HepG2 (cell line): ENCODE data around the gene TEDC2. TPM values are rescaled to one million over a fixed set of nuclear protein-coding genes. Genes with fewer than 3 reads are reported as not detected.

Source experiments
- AGO2 ChIP-seq: fragments of 200-400 bp; formaldehyde crosslinking; optimal IDR thresholded peaks from 2 replicates; pipeline ENCODE3; 2017; ENCODE audit warnings: mild to moderate bottlenecking, low read depth, low read length, moderate library complexity
- AKAP8 ChIP-seq: sonication (generic); formaldehyde crosslinking; IDR thresholded peaks from 2 replicates; pipeline ENCODE4 v1.5.1; 2020; ENCODE audit warnings: mild to moderate bottlenecking, missing genetic modification reagents
- CEBPG ChIP-seq: IDR thresholded peaks from 2 replicates; pipeline ENCODE4 v1.6.1; 2016
- DNMT1 ChIP-seq: sonication (generic); formaldehyde crosslinking; IDR thresholded peaks from 2 replicates; pipeline ENCODE4 v1.5.1; 2020; ENCODE audit warnings: mild to moderate bottlenecking, missing genetic modification reagents
- ESRRA ChIP-seq: sonication (generic); formaldehyde crosslinking; IDR thresholded peaks from 2 replicates; pipeline ENCODE4 v1.5.1; 2020; ENCODE audit warnings: mild to moderate bottlenecking, low read depth, missing genetic modification reagents
- FOXK1 ChIP-seq: sonication (generic); formaldehyde crosslinking; IDR thresholded peaks from 2 replicates; pipeline ENCODE4 v1.4.0; 2020; ENCODE audit warnings: low read depth, missing genetic modification reagents, borderline replicate concordance
- HIVEP1 ChIP-seq: sonication (generic); formaldehyde crosslinking; IDR thresholded peaks from 2 replicates; pipeline ENCODE4 v1.4.0; 2020; ENCODE audit warnings: mild to moderate bottlenecking, missing genetic modification reagents
- MIXL1 ChIP-seq: IDR thresholded peaks from 2 replicates; pipeline ENCODE4 v1.6.1; 2016
- NR3C1 ChIP-seq: sonication (generic); formaldehyde crosslinking; IDR thresholded peaks from 2 replicates; pipeline ENCODE4 v1.4.0; 2020; ENCODE audit warnings: missing genetic modification reagents
- POGZ ChIP-seq: sonication (generic); formaldehyde crosslinking; IDR thresholded peaks from 2 replicates; pipeline ENCODE4 v1.4.0; 2020; ENCODE audit warnings: mild to moderate bottlenecking, missing genetic modification reagents
- RNF2 ChIP-seq: fragments of 450-650 bp; conservative IDR thresholded peaks from 2 replicates; pipeline ENCODE4 v1.6.1; 2016; ENCODE audit warnings: low read depth
- SIN3A ChIP-seq: IDR thresholded peaks from 2 replicates; pipeline ENCODE4 v1.6.1; 2011; ENCODE audit warnings: low read depth, mild to moderate bottlenecking, control low read depth, low read length, borderline replicate concordance
- SNAPC5 ChIP-seq: sonication (generic); formaldehyde crosslinking; IDR thresholded peaks from 2 replicates; pipeline ENCODE4 v1.8.1; 2023; ENCODE audit warnings: mild to moderate bottlenecking, missing genetic modification reagents, borderline replicate concordance
- SP4 ChIP-seq: sonication (generic); formaldehyde crosslinking; IDR thresholded peaks from 2 replicates; pipeline ENCODE4 v1.8.1; 2023; ENCODE audit warnings: mild to moderate bottlenecking, missing genetic modification reagents
- ZBTB8A ChIP-seq: sonication (generic); formaldehyde crosslinking; IDR thresholded peaks from 2 replicates; pipeline ENCODE4 v1.4.0; 2020; ENCODE audit warnings: mild to moderate bottlenecking, low read depth, missing genetic modification reagents, borderline replicate concordance
- ZC3H13 ChIP-seq: sonication (generic); formaldehyde crosslinking; IDR thresholded peaks from 2 replicates; pipeline ENCODE4 v1.8.1; 2023; ENCODE audit warnings: mild to moderate bottlenecking, missing genetic modification reagents, moderate library complexity
- ZFP36L1 ChIP-seq: sonication (generic); formaldehyde crosslinking; IDR thresholded peaks from 2 replicates; pipeline ENCODE4 v1.8.0; 2022; ENCODE audit warnings: mild to moderate bottlenecking, missing genetic modification reagents, moderate library complexity
- ZMAT5 ChIP-seq: sonication (generic); formaldehyde crosslinking; IDR thresholded peaks from 2 replicates; pipeline ENCODE4 v1.5.0; 2020; ENCODE audit warnings: mild to moderate bottlenecking, low read depth, missing genetic modification reagents, borderline replicate concordance
- ZMYM2 ChIP-seq: sonication (generic); formaldehyde crosslinking; IDR thresholded peaks from 2 replicates; pipeline ENCODE4 v1.8.0; 2022; ENCODE audit warnings: mild to moderate bottlenecking, missing genetic modification reagents
- ZNF232 ChIP-seq: sonication (generic); formaldehyde crosslinking; IDR thresholded peaks from 2 replicates; pipeline ENCODE4 v1.4.0; 2020; ENCODE audit warnings: missing genetic modification reagents, borderline replicate concordance
- ZNF260 ChIP-seq: sonication (generic); formaldehyde crosslinking; IDR thresholded peaks from 2 replicates; pipeline ENCODE4 v1.4.0; 2020; ENCODE audit warnings: missing genetic modification reagents, low read depth, mild to moderate bottlenecking, borderline replicate concordance
- ZNF550 ChIP-seq: sonication (generic); formaldehyde crosslinking; IDR thresholded peaks from 2 replicates; pipeline ENCODE4 v1.4.0; 2020; ENCODE audit warnings: mild to moderate bottlenecking, missing genetic modification reagents, borderline replicate concordance
- ZNF567 ChIP-seq: sonication (generic); formaldehyde crosslinking; IDR thresholded peaks from 2 replicates; pipeline ENCODE4 v1.8.1; 2023; ENCODE audit warnings: mild to moderate bottlenecking, missing genetic modification reagents, borderline replicate concordance
- ZNF597 ChIP-seq: sonication (generic); formaldehyde crosslinking; IDR thresholded peaks from 2 replicates; pipeline ENCODE4 v1.5.0; 2020; ENCODE audit warnings: missing genetic modification reagents
- ZNF768 ChIP-seq: sonication (generic); formaldehyde crosslinking; IDR thresholded peaks from 2 replicates; pipeline ENCODE4 v1.4.0; 2020; ENCODE audit warnings: missing genetic modification reagents
- polyA plus RNA-seq, 8 experiments: library from polyadenylated mRNA; depleted of rRNA in 3 of 8; stranded (reverse) in 7 of 8; unstranded in 1 of 8; fragments of >200 nt; fragmentation: Illumina TruSeq in 4 of 8; extraction: Trizol in 4 of 8; gene quantifications; 2 replicates each; pipeline versions ENCODE4 v1.2.1 to v1.2.3, GENCODE V29; 2011 to 2016; ENCODE audit warnings: low read depth in 4 of 8, missing spikeins in 1 of 8, mixed read lengths in 1 of 8; ENCODE audit not compliant: insufficient read depth in 1 of 8
- total RNA-seq, 5 experiments: library from RNA; depleted of rRNA; stranded (reverse); fragments of >200 nt; fragmentation: Illumina TruSeq; extraction: Trizol; gene quantifications; 2 replicates each; pipeline ENCODE4 v1.2.3, GENCODE V29; 2016; ENCODE audit warnings: low read depth in 1 of 5
- TF ChIP-seq, protein P1 (sequence below): sonication (generic); formaldehyde crosslinking; IDR thresholded peaks from 2 replicates; pipeline ENCODE4 v1.9.0; 2022; ENCODE audit warnings: missing genetic modification reagents, mild to moderate bottlenecking, borderline replicate concordance
- TF ChIP-seq, protein P2 (sequence below): sonication (generic); formaldehyde crosslinking; IDR thresholded peaks from 2 replicates; pipeline ENCODE4 v1.8.1; 2023; ENCODE audit warnings: mild to moderate bottlenecking, missing genetic modification reagents

The TEDC2 gene
- total and polyA plus RNA-seq, 2 of the 13 experiments (the other 11 are each of a cell fraction or from before 2014, with no cell fraction given), result 6.2 to 24.4 TPM

- TF ChIP-seq ZNF550 (CRISPR knock-in tag), result 0 out of 2 replicates have a peak, but pooled peaks have one; percentile 18
- peak; percentile 25; the same call in 1 of the 2 replicates for TF ChIP-seq ZC3H13 (CRISPR knock-in tag)
- TF ChIP-seq AKAP8 (CRISPR knock-in tag), result peak; percentile 89; the same call in 1 of the 2 replicates
- TF ChIP-seq ZFP36L1 (CRISPR knock-in tag), result no peak
- no peak for TF ChIP-seq ZNF232 (CRISPR knock-in tag)
- 0 out of 2 replicates have a peak, but pooled peaks have one; percentile 16 for TF ChIP-seq SP4
- TF ChIP-seq RNF2, result no peak
- TF ChIP-seq ZMAT5 (CRISPR knock-in tag), result no peak
- TF ChIP-seq FOXK1, result no peak
- no peak for TF ChIP-seq SNAPC5 (CRISPR knock-in tag)
- TF ChIP-seq SIN3A, result no peak
- TF ChIP-seq ZBTB8A (CRISPR knock-in tag), result no peak
- TF ChIP-seq ZNF260, result no peak
- TF ChIP-seq DNMT1 (CRISPR knock-in tag), result 0 out of 2 replicates have a peak, but pooled peaks have one; percentile 42
- 0 out of 2 replicates have a peak, but pooled peaks have one; percentile 22 for TF ChIP-seq ZMYM2 (CRISPR knock-in tag)
- no peak for TF ChIP-seq MIXL1 (CRISPR knock-in tag)
- no peak for TF ChIP-seq NR3C1
- TF ChIP-seq ZNF567 (CRISPR knock-in tag), result 0 out of 2 replicates have a peak, but pooled peaks have one; percentile 31
- 0 out of 2 replicates have a peak, but pooled peaks have one; percentile 7 for TF ChIP-seq HIVEP1 (CRISPR knock-in tag)
- no peak for TF ChIP-seq ZNF597 (CRISPR knock-in tag)
- TF ChIP-seq, protein P1, sequence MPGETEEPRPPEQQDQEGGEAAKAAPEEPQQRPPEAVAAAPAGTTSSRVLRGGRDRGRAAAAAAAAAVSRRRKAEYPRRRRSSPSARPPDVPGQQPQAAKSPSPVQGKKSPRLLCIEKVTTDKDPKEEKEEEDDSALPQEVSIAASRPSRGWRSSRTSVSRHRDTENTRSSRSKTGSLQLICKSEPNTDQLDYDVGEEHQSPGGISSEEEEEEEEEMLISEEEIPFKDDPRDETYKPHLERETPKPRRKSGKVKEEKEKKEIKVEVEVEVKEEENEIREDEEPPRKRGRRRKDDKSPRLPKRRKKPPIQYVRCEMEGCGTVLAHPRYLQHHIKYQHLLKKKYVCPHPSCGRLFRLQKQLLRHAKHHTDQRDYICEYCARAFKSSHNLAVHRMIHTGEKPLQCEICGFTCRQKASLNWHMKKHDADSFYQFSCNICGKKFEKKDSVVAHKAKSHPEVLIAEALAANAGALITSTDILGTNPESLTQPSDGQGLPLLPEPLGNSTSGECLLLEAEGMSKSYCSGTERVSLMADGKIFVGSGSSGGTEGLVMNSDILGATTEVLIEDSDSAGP (CRISPR knock-in tag), result peak; percentile 53; the same call in 1 of the 2 replicates
- TF ChIP-seq ESRRA (CRISPR knock-in tag), result no peak
- TF ChIP-seq POGZ, result no peak
- TF ChIP-seq CEBPG (CRISPR knock-in tag), result no peak
- TF ChIP-seq, protein P2, sequence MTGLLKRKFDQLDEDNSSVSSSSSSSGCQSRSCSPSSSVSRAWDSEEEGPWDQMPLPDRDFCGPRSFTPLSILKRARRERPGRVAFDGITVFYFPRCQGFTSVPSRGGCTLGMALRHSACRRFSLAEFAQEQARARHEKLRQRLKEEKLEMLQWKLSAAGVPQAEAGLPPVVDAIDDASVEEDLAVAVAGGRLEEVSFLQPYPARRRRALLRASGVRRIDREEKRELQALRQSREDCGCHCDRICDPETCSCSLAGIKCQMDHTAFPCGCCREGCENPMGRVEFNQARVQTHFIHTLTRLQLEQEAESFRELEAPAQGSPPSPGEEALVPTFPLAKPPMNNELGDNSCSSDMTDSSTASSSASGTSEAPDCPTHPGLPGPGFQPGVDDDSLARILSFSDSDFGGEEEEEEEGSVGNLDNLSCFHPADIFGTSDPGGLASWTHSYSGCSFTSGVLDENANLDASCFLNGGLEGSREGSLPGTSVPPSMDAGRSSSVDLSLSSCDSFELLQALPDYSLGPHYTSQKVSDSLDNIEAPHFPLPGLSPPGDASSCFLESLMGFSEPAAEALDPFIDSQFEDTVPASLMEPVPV (CRISPR knock-in tag), result no peak; the same call in 1 of the 2 replicates
- TF ChIP-seq AGO2, result peak; percentile 41
- no peak for TF ChIP-seq ZNF768
Measured at GRCh38 chr16:2472488-2472864, 12.6 kb downstream of the TEDC2 start (continued).
